ELF-1 (cell line): ENCODE results near the gene ABHD17C.
A peak's percentile ranks its signal among the peaks of the same experiment; 100 is the strongest.

Experiments used
- DNase-seq: peaks from one replicate; pipeline ENCODE4 v3.0.0-alpha.2; 2016; ENCODE audit warnings: low read depth, low spot score

Gene ABHD17C

DNA sequence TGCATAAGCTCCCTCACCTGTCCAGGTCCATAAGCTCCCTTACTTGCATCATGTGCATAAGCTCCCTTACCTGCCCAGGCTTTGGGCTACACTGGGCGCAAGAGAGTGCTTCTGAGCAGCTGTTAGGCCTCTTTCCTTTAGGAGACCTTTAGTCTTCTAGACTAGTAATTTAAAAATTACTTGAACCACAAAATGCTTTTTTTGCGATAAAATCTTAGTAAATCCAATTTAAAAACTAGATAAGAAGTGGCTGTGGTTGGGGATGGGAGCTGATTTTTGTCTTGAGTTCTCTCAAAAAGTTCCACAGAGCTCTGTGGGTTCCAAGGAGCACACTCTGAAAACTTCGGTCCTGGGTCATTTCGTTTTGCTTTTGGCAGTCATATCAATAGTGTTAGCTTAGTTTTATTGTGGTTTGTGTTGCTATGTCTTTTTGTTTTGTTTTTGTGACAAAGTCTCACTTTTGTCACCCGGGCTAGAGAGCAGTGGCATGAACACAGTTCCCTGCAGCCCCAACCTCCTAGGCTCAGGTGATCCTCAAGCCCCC, 90.8 kb downstream of the ABHD17C start:
- DNase-seq, result no peak

DNA sequence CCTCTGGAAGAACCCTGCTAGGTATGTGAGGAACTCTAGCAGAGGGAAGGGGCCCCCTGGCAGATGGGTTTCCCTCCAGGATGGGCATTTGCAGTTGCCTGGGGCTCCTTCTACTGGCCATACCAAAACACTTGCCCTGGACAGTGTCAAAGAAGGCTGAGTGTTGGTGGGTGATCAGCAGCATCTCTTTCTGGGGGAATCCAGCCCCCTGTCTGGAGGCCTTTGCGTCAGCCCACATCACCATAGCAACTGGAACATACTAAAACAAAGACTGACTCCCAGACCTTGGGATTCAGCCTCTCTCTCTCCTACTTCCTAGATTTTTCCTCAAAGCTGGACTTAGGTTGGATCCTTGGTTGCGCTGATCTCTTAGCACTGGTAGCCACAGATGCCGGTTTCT, 92.2 kb downstream of the ABHD17C start:
- DNase-seq, result peak; percentile 40

DNA sequence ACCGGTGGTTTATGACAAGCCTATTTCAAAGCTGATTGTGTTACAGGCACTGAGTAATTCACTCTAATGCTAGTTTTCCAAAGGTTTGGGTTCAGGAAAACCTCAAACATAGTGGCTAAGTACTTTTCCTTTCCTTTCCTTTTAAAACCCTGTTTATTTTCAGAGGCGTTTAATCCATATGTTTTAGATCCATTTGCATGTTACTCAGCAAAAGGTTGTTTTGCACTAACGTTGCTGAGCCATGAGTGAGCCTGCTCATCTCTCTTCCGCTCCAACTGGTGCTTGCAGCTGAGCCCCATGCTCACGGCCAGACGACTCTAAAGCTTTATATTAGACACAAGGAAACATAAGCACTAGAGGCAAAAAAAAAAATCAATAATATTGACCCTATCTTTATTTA, 93.4 kb downstream of the ABHD17C start:
- no peak for DNase-seq

DNA sequence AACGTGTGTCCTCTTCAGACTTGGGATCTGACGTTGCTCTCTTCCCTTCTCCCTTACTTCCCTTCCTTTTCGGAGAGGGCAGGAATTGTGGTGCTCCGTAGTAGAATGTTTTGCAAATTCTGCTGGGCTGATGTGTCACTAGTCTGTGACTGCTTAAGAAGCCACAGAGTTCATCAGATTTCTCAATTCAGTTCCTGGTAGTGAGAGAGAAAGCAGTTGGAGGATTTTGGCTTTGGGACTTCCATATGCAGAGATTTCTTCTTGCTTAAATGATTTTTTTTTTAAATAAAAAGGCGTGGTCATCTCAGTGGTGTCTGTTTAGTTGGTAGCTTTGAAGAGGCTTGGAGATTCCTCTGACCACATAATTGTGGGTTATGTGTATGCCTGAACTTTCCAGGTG, 94.2 kb downstream of the ABHD17C start:
- no peak for DNase-seq

DNA sequence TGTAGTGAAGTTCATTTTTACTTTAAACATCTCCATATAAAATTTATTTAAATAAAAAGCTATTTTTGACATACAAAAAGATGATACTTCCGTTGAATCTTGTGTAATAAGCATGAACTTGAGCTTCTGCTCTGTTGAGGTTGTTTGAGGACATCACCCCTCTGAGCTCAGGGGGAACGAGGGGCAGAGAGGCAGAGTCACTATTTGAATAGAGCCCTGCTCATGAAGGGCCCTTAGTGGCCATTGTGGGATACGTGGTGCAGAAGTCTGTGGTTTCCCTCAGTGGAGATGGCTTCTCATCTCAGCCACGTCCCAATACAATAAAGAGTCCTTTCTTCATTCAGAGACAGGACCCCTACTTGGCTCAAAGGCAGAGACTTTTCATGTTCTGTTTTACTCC, 94.7 kb downstream of the ABHD17C start:
- DNase-seq, result no peak

DNA sequence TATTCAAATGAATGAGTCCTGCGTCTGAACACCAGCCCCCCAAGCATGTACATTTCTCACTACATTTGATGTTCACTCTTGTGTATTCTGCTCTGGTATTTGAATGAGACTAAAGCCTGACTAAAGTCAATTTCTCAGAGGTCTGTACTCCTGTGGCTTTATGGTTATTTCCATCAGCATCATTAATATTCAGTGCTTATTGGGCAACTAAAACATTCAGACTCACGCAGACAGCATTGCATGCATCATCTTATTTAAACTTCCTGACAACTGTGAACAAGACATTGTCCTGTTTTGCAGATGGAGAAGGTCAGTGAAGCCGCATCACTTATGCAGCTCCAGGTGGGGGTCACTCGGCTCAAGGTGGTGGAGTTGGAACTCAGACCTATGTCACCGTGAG, 95.1 kb downstream of the ABHD17C start:
- DNase-seq, result no peak

DNA sequence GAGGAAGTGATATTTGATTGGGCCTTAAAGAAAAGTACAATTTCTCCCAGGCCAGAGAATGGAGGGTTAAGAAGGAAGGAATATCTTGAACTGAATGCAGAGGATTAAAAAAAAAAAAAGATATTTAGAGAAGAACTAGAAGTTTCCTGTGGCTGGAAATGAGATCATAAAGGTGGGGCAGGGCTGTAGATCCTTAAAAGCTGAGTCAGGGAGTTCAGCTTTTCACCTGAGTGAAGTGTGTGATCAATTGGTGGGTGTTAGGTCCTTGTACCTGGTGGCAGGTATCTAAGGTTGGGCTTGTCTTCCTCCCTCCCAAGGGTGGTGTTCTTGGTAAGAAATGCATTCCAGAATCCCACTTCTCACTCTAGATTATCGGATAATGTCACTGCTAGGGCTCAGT, 95.9 kb downstream of the ABHD17C start:
- DNase-seq, result no peak

DNA sequence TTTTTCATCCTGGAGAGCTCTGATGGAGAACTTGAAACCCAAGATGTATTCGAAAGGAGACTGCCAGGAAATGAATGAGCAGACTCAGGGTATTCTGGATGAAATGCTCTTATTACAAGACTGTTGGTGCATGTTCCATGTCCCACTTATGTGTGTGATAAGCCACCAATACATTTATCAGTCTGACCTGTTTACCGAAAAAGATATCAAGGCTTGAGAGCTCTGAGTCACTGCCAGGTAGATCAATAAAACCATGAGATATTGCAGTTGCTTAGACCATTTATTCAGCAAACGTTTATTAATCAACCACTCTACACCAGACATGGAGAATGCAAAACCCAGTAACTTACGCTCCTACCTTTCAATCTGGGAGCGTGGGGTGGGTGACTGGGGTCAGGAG, 101.3 kb downstream of the ABHD17C start:
- no peak for DNase-seq

DNA sequence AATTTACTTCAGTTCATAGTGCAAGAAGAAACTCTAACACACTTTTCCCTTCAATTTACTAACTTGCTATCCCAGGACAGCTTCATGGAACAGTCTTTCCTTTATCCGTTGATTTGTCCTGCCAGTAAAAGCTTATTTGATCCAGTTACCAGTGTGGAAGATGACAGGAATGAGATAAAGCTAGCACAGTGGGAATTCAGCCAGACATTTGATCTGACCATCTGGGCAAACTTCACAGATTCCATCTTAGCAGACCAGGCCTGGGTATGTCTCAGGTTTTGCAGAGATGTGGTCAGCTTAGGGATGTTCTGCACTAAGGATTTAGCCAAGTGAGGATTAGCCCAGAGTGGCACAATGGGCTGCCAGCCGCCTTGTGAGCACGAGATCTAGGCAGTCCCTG, 103.8 kb downstream of the ABHD17C start:
- no peak for DNase-seq

DNA sequence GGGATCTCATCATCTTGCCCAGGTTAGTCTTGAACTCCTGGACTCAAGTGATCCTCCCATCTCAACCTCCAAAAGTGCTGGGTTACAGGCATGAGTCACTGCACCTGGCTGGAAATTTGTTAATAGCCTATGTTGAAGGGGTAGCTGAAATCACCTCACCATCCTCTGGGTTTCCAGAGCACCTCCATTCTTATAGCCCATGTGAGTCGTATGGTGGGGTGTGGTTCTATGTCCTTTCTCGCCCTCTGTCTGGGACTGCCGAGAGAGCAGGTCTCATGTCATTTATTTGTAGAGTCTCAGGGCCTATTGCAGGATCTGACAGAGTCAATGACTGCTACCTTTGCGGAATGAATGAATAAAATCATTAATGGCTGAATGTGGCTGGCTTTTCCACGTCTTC, 105.0 kb downstream of the ABHD17C start:
- no peak for DNase-seq

DNA sequence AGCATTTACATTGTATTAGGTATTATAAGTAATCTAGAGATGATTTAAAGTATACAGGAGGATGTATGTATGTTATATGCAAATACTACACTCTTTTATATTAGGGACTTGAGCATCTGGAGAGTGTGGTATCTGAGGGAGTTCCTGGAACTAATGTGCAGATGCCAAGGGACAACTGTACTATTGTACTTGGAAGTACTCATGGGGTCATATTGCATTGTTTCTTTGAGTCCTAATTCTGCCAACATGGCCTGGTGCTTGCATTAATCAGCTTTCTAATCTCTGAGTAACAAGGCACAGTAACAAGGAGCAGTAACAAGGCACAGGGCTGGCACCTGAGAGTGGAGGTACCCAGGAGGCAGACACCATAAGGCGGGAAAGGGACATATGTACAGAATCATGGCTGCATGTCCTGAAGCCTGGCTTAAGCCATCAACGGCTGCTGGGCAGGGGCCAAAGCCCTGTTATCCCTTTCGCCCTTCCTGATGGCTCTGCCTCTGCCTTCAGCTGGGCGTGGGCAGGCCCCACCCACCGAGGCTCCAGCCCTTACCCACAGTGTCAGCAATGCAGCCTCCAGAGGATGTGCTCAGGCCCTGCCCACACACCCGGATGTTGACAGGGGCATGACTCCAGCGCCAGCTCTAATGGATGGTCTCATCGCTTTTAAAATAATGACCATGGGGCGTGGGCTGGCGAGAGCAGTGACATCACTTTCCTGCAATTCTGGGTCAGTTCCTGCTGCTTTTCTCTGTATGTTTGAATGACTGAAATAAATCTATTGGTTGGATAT, 107.0 kb downstream of the ABHD17C start:
- no peak for DNase-seq

DNA sequence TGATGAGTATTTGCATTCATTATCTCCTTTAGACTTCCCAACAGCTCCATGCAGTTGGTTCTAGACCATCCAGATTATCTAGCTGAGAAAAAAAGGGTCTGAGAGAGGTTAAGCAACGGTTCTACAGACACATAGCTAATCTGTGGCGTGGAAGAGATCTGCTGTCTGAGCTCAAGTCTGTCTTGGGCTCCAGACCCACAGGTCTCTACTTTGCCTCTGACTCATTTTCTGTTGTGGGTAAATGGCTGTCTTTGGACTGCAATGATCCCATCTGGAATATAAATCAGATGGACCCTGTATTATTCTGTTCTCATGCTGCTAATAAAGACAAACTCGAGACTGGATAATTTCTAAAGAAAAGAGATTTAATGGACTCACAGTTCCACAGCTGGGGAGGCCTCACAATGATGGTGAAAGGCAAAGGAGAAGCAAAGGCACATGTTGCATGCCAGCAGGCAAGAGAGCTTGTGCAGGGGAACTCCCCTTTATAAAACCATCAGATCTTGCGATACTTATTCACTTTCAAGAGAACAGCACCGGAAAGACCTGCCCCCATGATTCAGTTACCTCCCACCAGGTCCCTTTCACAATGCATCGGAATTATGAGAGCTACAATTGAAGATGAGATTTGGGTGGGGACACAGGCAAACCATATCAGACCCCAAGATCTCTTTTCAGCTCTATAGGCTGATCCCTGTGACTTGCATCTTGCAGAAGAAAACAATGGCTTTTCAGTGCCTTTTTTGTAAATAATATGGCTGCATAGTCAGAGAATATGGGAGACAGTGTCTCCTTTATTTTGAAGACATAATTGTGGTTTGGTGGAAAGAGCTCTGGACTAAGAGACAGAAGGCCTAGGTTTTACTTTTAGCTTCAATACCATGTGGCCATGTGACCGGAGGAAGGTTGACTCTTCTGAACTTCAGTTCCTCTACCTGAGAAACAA, 108.7 kb downstream of the ABHD17C start:
- no peak for DNase-seq

DNA sequence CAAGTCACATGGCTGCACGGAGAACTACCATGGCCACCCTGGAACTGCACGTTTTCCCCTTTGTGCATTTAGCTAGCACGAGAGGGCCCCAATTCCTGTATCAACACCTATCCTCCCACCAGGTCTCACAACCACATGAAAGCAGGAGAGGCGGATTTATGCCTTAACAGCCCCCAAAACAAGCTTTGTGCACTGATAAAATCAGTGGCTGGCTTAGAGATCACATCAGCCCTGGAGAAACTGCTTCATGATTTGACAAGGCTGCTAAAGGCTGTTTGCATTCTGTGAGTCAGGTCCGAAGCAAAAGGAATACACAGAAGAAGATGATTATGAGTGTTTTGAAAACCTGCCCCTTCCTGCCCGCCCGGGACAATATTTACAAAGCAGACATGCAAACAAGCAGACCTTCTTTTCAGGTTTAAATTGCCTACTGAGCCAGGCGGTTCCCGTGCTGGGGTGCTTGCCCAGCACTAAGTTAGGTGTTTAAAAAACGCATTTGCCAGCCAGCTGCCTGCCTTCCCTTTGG, 109.9 kb downstream of the ABHD17C start:
- peak; percentile 36 for DNase-seq
